Measurements from ENCODE around the gene SRSF11. TPM values are rescaled to one million over a fixed set of nuclear protein-coding genes. Genes with fewer than 3 reads are reported as not detected.

The SRSF11 gene
- 94.5 and 116 TPM in 2 replicates for total RNA-seq (2012; rRNA removed)
- polyA plus RNA-seq (2012; rRNA removed): 141 and 149 TPM in 2 replicates
- polyA plus RNA-seq (2012; cell fraction: cytosol; rRNA removed): 59.7 and 69.7 TPM in 2 replicates
- 618 and 1,051 TPM in 2 replicates for polyA plus RNA-seq (2012; cell fraction: nucleus; rRNA removed; ENCODE audit: low replicate concordance)
- percentile 96 among the genes with signal in this experiment for Bru-seq, nascent RNA
- BruChase-seq, experiment 1, labeled RNA remaining after a 6-hour chase: percentile 95 among the genes with signal in this experiment
- BruChase-seq, experiment 2, labeled RNA remaining after a 2-hour chase: percentile 98 among the genes with signal in this experiment
- long read RNA-seq, full-length matches to known transcripts: 13 of 146 reads
- long read RNA-seq, partial matches to known transcripts: 95 of 146 reads
- long read RNA-seq, other reads (novel, unspliced or antisense): 38 of 146 reads

GRCh38 chr1:70221238-70222121 is at the start of gene SRSF11:
SRSF11 (plus strand) TSS chr1:70221380; CDS start chr1:70221637, 257 bp downstream.
- H3K9me3 ChIP-seq (ENCODE audit: control insufficient read depth, insufficient read depth, low read length): no peaks in the 10 kb centered on the region
- H3K4me2 ChIP-seq (ENCODE audit: low read depth, low read length): peak within 1 kb of the TSS; percentile 95
- peaks cover 28% of the 10 kb centered on the region for H4K20me1 ChIP-seq (ENCODE audit: insufficient read depth, low read length)
- H2AK9ac ChIP-seq (replicated peaks; ENCODE audit: low read depth, low read length, poor library complexity): peak within 1 kb of the TSS; percentile 93
- peak within 1 kb of the TSS; percentile 91 for H3K56ac ChIP-seq (ENCODE audit: extremely low read depth, insufficient read depth, low read length)
- dilution Hi-C loops (cut with HindIII; ENCODE audit: low sequenced_read_pairs, unreplicated experiment) (no loop called here), in situ Hi-C loops (cut with MboI; ENCODE audit: low sequenced_read_pairs) (no loop called here), intact Hi-C loops (cut with micrococcal nuclease) (loop anchor here (2.0 to 10.0 kb wide), 3 partner anchors 131 to 189 kb away; partner anchors contain the start of genes ANKRD13C and CTH)
- peak within 1 kb of the TSS; percentile 99 for H3K9ac ChIP-seq (ENCODE audit: low read depth, low read length)
- ChIA-PET POLR2A (ENCODE audit: unreplicated experiment) (interaction anchor here (0.6 kb wide), 1 partner anchor 223 kb away, joined by 4 read pairs; no protein-coding TSS in a partner anchor), CTCF (no interaction called here)
- 2% methylated on average over 16 of the region's 74 CpGs; no CpG with 5 or more reads in 1 of the 2 experiments for WGBS, 2 experiments (ENCODE audit: extremely low coverage in 2 of 2, insufficient read length in 1 of 2)
- H2AK5ac ChIP-seq (ENCODE audit: low read depth, low read length): peak within 1 kb of the TSS; percentile 78
- ATAC-seq (ENCODE audit: low read depth) (peak; percentile 99), DNase-seq (peak; percentile 91)
- peaks cover 11 to 43% of the 10 kb centered on the region in 2 experiments for H3K79me1 ChIP-seq (ENCODE audit: low read depth in 1 of 2, low read length in 2 of 2)
- H4K8ac ChIP-seq (ENCODE audit: low read depth in 2 of 2, low read length in 2 of 2): peak within 1 kb of the TSS; percentile 18 to 90
- peak within 1 kb of the TSS; percentile 86 for H3K18ac ChIP-seq (ENCODE audit: low read depth, low read length)
- no peaks in the 10 kb centered on the region for H3K27me3 ChIP-seq (ENCODE audit: control insufficient read depth, insufficient read depth, low read length)
- peak within 1 kb of the TSS; percentile 97 for H2AFZ ChIP-seq (replicated peaks; ENCODE audit: low read length, poor library complexity)
- peak within 1 kb of the TSS; percentile 73 for H3K23ac ChIP-seq (ENCODE audit: low read depth, low read length)
- no peak within 1 kb of the TSS for H2BK20ac ChIP-seq (ENCODE audit: low read depth, low read length)
- peak within 1 kb of the TSS; percentile 88 for H3K4ac ChIP-seq (ENCODE audit: low read depth, low read length)
- H2BK120ac ChIP-seq (ENCODE audit: low read depth, low read length): no peak within 1 kb of the TSS
- peak within 1 kb of the TSS; percentile 95 for H2BK5ac ChIP-seq (ENCODE audit: low read depth, low read length, poor library complexity, severe bottlenecking)
- H4K5ac ChIP-seq (ENCODE audit: low read depth, low read length): peak within 1 kb of the TSS; percentile 79
- no peak within 1 kb of the TSS for H2BK15ac ChIP-seq (ENCODE audit: low read depth, low read length)
- peak within 1 kb of the TSS; percentile 94 for H3K14ac ChIP-seq (replicated peaks; ENCODE audit: low read depth, low read length)
- TF ChIP-seq MXI1 (IDR thresholded peaks at IDR 0.05; ENCODE audit: borderline replicate concordance, low read depth, low read length) (peak; percentile 87), BHLHE40 (IDR thresholded peaks at IDR 0.05; ENCODE audit: low read depth, low read length) (peak; percentile 54; the same call in 1 of the 2 replicates), POLR2A (IDR thresholded peaks at IDR 0.05; ENCODE audit: low read depth, low read length) (peak; percentile 76), MAZ (IDR thresholded peaks at IDR 0.05; ENCODE audit: borderline replicate concordance, low read depth, low read length) (peak; percentile 72; the same call in 1 of the 2 replicates), CHD1 (IDR thresholded peaks at IDR 0.05; ENCODE audit: low read depth, low read length) (no peak), SMC3 (IDR thresholded peaks at IDR 0.05; ENCODE audit: low read depth, low read length) (no peak), MAFK (IDR thresholded peaks at IDR 0.05; ENCODE audit: low read depth, low read length) (no peak), USF2 (IDR thresholded peaks at IDR 0.05; ENCODE audit: low read depth, low read length) (no peak), CTCF (conservative IDR thresholded peaks at IDR 0.05; ENCODE audit: low read depth, low read length) (no peak)
- H3K9me1 ChIP-seq (ENCODE audit: insufficient read depth, low read length): peaks cover 4% of the 10 kb centered on the region; the same call in 1 of the 2 replicates
- H3K36me3 ChIP-seq (ENCODE audit: control insufficient read depth, insufficient read depth, low read length): peaks cover 10% of the 10 kb centered on the region
- H4K91ac ChIP-seq (ENCODE audit: insufficient read depth, low read depth, low read length): peak within 1 kb of the TSS; percentile 78
- H3K4me3 ChIP-seq (ENCODE audit: insufficient read depth, low read depth, low read length): peak within 1 kb of the TSS; percentile 97
- H3K4me1 ChIP-seq (ENCODE audit: control insufficient read depth, insufficient read depth, low read length): peaks cover 2% of the 10 kb centered on the region
- no TSS peak for BruUV-seq (replicated peaks)
- peak within 1 kb of the TSS; percentile 98 for H3K27ac ChIP-seq (ENCODE audit: insufficient read depth, low read length)
